Measurements from ENCODE around the gene SMYD4.
A peak's percentile ranks its signal among the peaks of the same experiment; 100 is the strongest.
"Not testable (repeated sequence)": the region's sequence is repeated elsewhere in the genome, so short reads cannot be mapped to it uniquely, and the experiment has no call there.

The SMYD4 gene

DNA sequence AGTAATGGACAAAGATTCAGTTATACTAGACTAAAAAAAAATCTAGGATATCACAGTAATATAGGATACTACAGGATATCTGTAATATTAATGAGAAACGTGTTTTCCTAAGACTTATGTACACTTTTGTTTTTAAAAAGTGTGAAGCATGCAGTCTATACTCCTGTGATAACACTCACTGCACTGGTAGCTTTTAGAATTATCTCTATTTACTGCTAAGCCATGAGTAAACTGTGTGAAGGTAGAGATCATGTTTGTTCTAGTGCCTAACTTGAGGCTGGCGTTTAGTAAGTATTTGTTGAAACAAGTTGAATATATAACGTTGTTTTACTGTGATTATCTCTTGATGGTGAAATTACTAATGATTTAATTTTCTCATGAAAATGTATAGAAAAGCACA lies 24.0 kb upstream of the SMYD4 start:
- H3K4me3 ChIP-seq (ENCODE audit: low read length) = no peak overlapping the region
- no peak for TF ChIP-seq ZNF274 (IDR thresholded peaks at IDR 0.05; ENCODE audit: low read depth, low read length)

DNA sequence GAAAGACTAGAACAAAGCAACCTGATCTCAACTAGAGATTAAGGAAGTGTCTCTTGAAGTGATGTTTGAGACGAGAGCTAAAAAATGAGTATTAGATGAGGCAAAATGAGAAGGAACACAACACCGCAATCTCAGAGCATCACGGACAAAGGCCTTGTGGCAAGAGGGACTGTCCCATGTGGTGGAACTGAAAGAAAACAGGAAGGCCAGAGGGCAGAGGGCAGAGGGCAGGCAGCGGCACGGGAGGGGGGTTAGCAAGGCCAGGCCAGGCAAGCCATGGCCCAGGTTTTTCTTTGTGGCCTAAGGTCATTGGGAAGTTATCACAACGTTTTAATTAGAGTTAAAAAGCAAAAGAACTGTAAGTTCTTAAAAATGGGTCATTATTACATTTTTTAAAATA lies 22.6 kb upstream of the SMYD4 start:
- H3K4me3 ChIP-seq (ENCODE audit: low read length) = no peak overlapping the region
- TF ChIP-seq ZNF274 (IDR thresholded peaks at IDR 0.05; ENCODE audit: low read depth, low read length) = no peak

DNA sequence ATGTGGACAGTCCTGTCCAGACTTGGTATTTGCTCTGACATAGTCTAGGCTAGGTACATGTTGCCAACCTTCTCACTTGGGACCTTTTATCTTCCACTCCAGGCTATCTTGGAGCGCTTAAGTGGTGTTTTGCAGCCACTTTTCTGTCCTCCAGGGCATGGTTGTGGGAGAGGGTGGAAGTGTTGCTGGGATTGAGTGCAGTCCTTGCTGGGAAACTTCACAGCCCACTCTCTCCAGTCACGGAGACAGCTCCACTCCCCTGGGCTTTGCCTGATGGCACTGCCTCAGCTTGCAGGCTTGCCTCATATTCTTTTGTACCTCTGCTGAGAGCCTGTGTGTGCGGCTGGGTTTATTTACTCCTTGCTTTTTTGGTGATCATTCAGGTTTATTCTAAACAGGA lies 17.5 kb upstream of the SMYD4 start:
- no peak for TF ChIP-seq ZNF274 (IDR thresholded peaks at IDR 0.05; ENCODE audit: low read depth, low read length)
- no peak overlapping the region for H3K4me3 ChIP-seq (ENCODE audit: low read length)

DNA sequence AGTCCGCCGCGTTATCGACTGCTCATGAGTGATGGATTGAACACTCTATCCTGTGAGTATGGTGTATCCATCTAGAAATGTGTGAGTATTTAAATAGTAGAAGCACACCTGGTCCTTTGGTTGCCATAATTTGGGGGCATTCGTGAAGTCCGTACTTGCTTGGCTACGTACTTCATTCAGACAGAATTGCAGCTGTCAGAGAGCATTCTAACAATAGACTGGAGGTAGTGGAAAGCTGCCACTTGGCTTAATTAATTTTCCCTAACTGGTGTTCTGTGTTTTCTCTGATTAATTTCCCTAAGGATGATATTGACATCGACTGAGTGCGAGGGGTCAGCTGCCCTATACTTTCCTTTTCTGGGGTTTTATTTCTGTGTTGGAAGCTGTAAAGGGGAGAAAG lies 14.2 kb upstream of the SMYD4 start:
- H3K4me3 ChIP-seq (ENCODE audit: low read length) = no peak overlapping the region
- TF ChIP-seq ZNF274 (IDR thresholded peaks at IDR 0.05; ENCODE audit: low read depth, low read length) = no peak

DNA sequence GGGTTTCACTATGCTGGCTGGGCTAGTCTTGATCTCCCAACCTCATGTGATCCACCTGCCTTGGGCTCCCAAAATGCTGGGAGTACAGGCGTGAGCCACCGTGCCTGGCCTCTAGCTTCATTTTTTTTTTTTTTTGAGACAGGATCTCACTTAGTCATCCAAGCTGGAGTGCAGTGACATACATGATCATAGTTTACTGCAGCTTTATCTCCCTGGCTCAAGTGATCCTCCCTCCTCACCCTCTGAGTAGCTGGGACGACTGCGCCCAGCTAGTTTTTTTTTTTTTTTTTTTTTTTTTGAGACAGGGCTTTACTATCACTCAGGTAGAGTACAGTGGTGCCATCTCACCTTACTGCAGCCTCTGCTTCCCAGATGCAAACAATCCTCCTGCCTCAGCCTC lies 9.8 kb upstream of the SMYD4 start:
- no peak for TF ChIP-seq ZNF274 (IDR thresholded peaks at IDR 0.05; ENCODE audit: low read depth, low read length)
- H3K4me3 ChIP-seq (ENCODE audit: low read length) = no peak overlapping the region

DNA sequence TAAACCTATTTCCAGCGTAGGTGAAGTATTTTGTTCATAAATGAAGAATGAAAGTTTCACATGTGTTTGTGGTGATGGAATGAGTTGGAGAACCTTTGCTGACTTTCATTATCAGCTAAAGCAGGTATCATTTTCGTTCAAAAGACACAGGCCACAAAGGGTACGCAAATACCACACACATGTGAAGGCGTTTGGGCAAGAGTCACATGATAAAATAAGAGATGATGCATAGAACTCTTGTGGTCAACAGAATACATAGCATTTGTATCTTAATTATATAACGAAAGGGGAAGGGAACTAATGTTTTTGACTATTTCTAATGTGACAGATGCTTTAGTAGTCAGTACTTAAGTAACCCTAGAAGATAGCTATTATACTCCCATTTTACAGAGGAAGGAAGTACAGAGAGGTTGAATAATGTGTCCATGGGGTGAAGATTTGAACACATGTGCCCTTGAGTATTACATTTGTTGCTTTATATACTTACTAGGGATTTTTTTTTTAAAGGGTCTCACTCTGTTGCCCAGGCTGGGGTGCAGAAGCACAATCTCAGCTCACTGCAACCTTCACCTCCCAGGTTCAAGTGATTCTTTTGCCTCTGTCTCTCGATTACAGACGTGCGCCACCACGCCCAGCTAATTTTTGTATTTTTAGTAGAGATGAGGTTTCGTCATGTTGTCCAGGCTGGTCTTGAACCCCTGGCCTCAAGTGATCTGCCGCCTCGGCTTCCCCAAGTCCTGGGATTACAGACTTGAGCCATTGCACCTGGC lies 4.9 kb upstream of the SMYD4 start:
- TF ChIP-seq ZNF274 (IDR thresholded peaks at IDR 0.05; ENCODE audit: low read depth, low read length) = no peak

DNA sequence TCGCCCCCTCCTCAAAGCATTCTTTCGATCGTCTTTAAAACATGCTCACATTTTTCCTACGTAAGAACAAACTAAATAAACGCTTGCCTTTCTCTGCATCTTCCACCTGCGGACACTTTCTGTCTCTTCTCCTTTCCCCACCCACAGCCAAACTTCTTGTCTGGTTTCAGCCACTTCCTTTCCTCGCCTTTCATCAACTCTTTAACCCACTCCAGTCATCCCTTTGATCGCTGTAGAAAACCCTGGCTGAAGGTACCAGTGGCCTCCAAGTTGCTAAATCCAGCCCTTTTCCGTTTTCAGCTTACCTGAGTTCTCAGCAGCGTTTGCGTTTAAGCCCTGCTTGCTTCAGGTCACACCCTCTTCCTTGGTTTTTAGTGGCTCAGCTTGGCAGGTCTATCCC lies 586 bp upstream of the SMYD4 start:
- TF ChIP-seq ZNF274 (IDR thresholded peaks at IDR 0.05; ENCODE audit: low read depth, low read length) = no peak

More for the DNA sequence above, 4.9 kb upstream of the SMYD4 start:
- no peak overlapping the region for H3K4me3 ChIP-seq (ENCODE audit: low read length)

DNA sequence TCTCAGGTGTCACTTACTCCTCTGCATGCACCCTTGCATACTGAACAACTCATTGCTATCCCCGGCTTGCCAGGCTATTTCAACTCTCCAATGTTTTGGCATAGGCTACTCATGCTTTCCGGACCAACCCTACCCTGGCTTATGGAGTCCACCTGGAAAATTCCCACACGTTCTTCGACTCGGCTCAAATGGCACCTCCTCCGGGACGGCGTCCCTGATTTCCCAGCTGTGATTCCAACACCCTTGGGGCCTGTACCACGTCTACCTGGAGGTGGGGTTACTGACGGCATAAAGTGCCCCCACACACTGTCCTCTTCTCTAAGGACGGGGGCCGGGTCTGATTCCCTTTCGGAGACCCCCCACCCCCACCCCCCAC lies 498 bp downstream of the SMYD4 start:
- TF ChIP-seq ZNF274 (IDR thresholded peaks at IDR 0.05; ENCODE audit: low read depth, low read length) = no peak

More for the DNA sequence above, 586 bp upstream of the SMYD4 start:
- peak overlapping the region; percentile 99 for H3K4me3 ChIP-seq (ENCODE audit: low read length)

DNA sequence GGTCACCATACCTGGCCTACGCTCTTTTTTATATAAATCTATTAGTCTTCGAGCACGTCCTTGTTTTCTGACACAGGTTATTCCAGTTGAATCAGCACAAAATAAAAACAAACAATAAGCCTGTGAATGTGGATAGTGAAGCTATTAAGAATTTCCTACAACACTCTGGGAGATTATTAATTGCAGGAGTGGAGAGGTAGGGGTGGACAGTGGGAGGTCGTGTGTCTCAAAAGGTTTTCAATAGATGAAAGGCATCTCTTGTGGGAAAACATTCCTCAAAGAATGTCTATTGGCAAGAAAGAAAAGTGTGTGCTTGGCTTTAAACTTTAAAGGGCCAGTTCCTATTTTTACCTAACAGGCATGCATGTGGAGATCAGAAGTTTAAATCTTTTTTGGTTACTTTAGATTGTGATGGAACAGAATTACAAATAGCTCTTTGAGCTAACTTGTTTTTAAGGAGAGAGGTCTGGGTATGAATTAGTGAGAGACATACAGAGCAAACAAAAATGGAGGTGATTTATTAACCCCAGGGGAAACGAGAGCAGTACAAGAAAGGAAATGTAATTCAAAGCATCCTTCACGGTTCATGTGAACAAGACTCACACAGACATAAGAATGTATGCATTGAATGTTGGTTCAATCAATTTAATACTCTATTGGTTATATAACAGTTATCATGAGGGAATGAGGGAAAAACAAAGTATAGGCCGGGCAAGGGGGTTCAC lies 9.0 kb downstream of the SMYD4 start:
- TF ChIP-seq ZNF274 (IDR thresholded peaks at IDR 0.05; ENCODE audit: low read depth, low read length) = no peak
- no peak overlapping the region; the same call in 1 of the 2 replicates for H3K4me3 ChIP-seq (ENCODE audit: low read length)

More for the DNA sequence above, 498 bp downstream of the SMYD4 start:
- H3K4me3 ChIP-seq (ENCODE audit: low read length) = peak overlapping the region; percentile 99

DNA sequence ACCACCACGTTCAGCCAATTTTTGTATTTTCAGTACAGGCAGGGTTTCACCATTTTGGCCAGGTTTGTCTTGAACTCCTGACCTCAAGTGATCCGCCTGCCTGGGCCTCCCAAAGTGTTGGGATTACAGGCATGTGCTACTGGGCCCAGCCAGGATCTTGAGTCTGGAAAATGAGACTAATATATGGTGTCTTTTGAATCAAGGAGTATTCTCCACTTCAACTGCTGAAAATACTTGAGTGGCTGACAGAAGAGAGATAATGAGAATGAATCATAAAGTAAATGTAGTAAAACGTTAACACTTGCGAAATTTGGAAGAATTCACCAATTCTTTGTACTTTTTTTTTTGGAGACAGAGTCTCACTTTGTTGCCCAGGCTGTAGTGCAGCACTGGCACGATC lies 16.6 kb downstream of the SMYD4 start:
- TF ChIP-seq ZNF274 (IDR thresholded peaks at IDR 0.05; ENCODE audit: low read depth, low read length) = no peak
- H3K4me3 ChIP-seq (ENCODE audit: low read length) = no peak overlapping the region

DNA sequence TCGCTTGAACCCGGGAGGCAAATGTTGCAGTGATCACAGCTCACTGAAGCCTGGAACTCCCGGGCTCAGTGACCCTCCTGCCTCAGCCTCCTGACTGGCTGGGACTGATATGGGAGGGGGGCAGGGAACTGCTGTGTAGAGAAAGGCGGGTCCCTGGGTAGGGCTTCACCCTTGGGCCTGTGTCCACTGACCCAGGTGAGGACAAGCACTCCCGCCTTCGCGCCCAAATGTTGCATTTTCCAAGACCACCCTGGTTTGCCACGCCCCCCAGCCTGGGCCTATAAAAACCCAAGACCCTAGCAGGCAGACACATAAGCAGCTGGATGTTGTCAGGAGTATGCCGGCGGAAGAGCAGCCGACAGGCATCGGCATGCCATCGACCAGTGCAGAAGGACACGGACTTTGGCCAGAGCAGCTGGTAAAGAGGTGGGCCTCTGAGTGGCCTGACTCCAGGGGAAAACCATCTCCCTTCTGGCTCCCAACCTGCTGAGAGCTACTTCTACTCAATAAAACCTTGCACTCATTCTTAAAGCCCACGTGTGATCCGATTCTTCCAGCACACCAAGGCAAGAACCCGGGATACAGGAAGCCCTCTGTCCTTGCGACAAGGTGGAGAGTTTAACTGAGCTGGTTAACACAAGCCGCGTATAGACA lies 19.1 kb downstream of the SMYD4 start:
- no peak for TF ChIP-seq ZNF274 (IDR thresholded peaks at IDR 0.05; ENCODE audit: low read depth, low read length)
- no peak overlapping the region for H3K4me3 ChIP-seq (ENCODE audit: low read length)

DNA sequence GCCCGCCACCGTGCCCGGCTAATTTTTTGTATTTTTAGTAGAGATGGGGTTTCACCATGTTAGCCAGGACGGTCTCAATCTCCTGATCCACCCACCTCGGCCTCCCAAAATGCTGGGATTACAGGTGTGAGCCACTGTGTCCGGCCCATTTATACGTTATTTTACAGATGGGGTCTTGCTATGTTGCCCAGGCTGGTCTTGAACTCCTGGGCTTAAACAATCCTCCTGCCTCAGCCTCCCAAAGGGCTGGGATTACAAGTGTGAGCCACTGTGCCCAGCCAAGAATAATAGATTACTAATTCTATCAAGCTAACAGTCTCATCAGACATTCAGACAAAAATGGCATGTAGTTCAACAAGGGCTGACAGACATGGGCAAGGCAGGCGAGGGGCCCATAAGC lies 19.9 kb downstream of the SMYD4 start:
- H3K4me3 ChIP-seq (ENCODE audit: low read length) = not testable (repeated sequence)

DNA sequence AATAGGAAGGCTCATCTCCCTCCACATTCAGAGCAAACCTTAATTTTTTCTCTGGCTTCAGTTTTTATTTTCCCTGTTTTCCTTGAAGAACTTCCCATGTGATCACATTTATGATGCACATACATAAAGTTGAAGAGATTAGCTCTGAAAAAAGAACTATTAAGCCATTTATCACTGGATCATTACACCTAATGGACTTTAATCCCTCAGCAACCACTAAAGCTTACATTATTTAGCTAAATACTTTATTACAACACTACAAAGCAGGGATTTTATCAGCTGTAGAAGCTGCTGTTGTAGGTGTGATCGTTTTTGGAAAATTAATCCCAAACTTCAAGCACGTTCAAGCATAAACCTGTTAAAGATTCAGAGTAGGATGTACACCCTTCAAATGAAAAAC lies 21.1 kb downstream of the SMYD4 start:
- H3K4me3 ChIP-seq (ENCODE audit: low read length) = no peak overlapping the region

DNA sequence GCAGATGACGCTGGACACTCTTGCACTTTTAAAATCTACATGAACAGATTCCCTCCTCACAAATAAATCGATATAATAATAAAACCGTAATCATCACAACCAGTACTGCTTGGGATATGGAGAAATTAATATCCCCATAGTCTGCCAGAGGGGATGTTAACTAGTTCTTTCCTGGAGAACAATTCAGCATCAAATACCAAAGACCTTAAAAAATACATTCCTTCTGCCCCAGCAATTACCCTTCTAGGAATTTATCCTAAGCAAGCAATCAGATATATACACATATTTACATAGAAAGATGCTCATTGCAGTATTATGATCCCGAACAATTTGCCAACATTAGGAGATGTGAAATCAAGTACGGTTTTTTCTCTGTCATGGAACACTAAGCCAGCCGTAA lies 21.8 kb downstream of the SMYD4 start:
- no peak for TF ChIP-seq ZNF274 (IDR thresholded peaks at IDR 0.05; ENCODE audit: low read depth, low read length)
- no peak overlapping the region for H3K4me3 ChIP-seq (ENCODE audit: low read length)

More for the DNA sequence above, 21.1 kb downstream of the SMYD4 start:
- no peak for TF ChIP-seq ZNF274 (IDR thresholded peaks at IDR 0.05; ENCODE audit: low read depth, low read length)

DNA sequence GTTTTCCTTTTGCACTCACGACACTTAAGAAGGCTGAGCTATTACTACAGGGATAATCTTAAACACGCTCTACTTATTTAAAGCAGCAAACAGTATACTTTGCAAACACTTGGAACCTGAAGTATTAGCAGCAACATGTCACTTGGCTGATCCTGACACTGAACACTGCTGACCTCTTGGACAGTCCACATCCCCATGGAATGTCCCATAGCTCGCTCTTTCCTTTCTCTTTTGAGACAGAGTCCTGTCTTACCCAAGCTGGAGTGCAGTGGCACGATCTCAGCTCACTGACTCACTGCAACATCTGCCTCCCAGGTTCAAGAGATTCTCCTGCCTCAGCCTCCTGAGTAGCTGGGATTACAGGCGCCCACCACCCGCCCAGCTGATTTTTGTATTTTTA lies 26.4 kb downstream of the SMYD4 start:
- H3K4me3 ChIP-seq (ENCODE audit: low read length) = no peak overlapping the region
- no peak for TF ChIP-seq ZNF274 (IDR thresholded peaks at IDR 0.05; ENCODE audit: low read depth, low read length)

Data from GM08714 (cell line).